ENCODE data around the gene RALGAPA1. TPM values are rescaled to one million over a fixed set of nuclear protein-coding genes. Genes with fewer than 3 reads are reported as not detected.
"Not testable (repeated sequence)": the region's sequence is repeated elsewhere in the genome, so short reads cannot be mapped to it uniquely, and the experiment has no call there.

RALGAPA1 gene
- polyA plus RNA-seq (ENCODE audit: insufficient read length in 3 of 3), result 10 to 100 TPM; 35.7 to 63.9 (median 43.4) TPM
- long read RNA-seq, donor 1, result 0 reads
- long read RNA-seq, donor 2, result 0 reads
- long read RNA-seq, donor 3, full-length matches to known transcripts, result 1 of 6 reads
- long read RNA-seq, donor 3, partial matches to known transcripts, result 5 of 6 reads
- long read RNA-seq, donor 3, other reads (novel, unspliced or antisense), result 0 of 6 reads
- long read RNA-seq, donor 4, partial matches to known transcripts, result 0 of 1 reads
- long read RNA-seq, donor 4, other reads (novel, unspliced or antisense), result 0 of 1 reads
- long read RNA-seq, donor 5, result 0 reads
- long read RNA-seq, donor 6, partial matches to known transcripts, result 5 of 6 reads
- long read RNA-seq, donor 6, other reads (novel, unspliced or antisense), result 0 of 6 reads
- long read RNA-seq, donor 7, partial matches to known transcripts, result 0 of 1 reads
- long read RNA-seq, donor 7, other reads (novel, unspliced or antisense), result 0 of 1 reads
- long read RNA-seq, donor 8, result 0 reads
- long read RNA-seq, donor 9, result 0 reads
- long read RNA-seq, donor 10, result 0 reads
- long read RNA-seq, donor 11, full-length matches to known transcripts, result 1 of 1 reads
- long read RNA-seq, donor 11, partial matches to known transcripts, result 0 of 1 reads
- long read RNA-seq, donor 11, other reads (novel, unspliced or antisense), result 0 of 1 reads
- long read RNA-seq, donor 12, result 0 reads
- long read RNA-seq, donor 13, result 0 reads
- long read RNA-seq, donor 14, full-length matches to known transcripts, result 1 of 1 reads
- long read RNA-seq, donor 14, partial matches to known transcripts, result 0 of 1 reads
- long read RNA-seq, donor 14, other reads (novel, unspliced or antisense), result 0 of 1 reads
- long read RNA-seq, donor 15, result 0 reads
- long read RNA-seq, donor 16, result 0 reads

DNA sequence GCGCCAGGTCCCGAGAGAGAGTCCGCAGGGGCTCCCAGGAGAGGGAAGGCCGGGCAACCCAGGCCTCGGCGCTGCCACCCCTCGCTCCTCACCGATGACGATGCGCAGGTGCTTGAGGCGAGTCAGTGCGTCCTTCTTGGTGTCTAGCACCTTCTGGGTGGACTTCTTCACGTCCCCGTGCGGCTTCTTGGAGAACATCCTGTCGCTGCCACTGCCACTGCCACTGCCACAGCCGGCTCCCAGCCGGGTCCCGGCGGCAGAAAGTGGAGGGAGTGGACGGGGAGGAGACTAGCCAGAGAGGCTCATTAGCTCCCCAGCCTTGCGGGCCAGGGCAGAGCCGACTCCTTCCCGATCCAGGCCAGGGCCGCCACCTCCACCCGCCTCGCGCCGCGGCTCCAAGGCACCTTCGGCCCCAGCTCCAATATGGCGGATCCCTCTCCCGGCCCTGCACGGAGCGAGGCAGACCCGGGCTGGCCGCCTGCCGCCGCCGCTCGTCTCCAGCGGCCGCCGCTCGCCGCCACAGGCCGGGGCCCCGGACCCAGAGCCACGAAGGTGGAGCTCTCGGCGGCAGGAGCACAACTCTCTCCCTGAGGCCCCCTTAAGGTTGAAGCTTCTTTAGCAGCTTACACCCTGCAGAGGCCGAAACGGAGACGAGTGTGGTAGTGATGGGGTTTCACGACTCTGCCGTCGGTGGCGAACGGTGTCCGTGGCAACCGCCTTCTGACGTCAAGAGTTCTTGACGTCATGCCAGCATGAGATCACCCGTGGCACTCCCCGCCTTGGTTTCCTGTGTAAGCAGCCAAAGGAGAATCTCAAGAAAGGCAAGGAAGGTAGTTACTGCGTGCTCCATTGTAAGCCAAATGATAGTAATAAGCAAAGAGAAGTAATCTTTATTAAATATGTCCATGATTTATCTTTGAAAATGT lies at the start of gene RALGAPA1:
Gene RALGAPA1, minus strand, starts transcription at position 658 of the 926 bp plus-strand sequence. Its CDS starts 460 bp downstream, at position 198.
- DNase-seq (ENCODE audit: extremely low read depth in 1 of 11, low read depth in 9 of 11, low spot score in 4 of 11), result peak; percentile 87 to 97 (median 93)

DNA sequence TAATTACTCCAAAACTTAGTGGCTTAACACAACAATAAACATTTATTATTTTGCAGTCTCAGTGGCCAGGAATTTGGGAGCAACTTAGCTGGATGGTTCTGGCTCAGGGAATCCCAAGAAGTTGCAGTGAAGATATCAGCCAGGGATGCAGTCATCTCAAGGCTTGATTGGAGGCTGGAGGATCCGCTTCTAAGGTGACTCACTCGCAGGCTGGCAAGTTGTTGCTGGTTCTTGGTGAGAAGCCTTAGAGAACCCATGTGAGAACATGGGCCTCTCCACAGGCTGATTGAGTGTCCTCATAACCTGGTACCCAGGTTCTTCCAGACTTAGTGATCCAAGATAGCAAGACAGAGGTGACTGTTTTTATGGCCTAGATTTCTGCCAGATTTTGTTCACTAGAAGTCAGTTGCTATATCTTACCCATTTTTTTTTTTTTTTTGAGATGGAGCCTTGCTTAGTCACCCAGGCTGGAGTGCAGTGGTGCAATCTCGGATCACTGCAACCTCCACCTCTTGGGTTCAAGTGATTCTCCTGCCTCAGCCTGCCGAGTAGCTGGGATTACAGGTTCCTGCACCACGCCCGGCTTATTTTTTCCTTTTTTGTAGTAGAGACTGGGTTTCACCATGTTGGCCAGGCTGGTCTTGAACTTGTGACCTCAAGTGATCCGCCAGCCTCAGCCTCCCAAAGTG lies 49.6 kb upstream of the RALGAPA1 start:
- no peak for DNase-seq (ENCODE audit: extremely low read depth in 1 of 11, low read depth in 9 of 11, low spot score in 4 of 11)

DNA sequence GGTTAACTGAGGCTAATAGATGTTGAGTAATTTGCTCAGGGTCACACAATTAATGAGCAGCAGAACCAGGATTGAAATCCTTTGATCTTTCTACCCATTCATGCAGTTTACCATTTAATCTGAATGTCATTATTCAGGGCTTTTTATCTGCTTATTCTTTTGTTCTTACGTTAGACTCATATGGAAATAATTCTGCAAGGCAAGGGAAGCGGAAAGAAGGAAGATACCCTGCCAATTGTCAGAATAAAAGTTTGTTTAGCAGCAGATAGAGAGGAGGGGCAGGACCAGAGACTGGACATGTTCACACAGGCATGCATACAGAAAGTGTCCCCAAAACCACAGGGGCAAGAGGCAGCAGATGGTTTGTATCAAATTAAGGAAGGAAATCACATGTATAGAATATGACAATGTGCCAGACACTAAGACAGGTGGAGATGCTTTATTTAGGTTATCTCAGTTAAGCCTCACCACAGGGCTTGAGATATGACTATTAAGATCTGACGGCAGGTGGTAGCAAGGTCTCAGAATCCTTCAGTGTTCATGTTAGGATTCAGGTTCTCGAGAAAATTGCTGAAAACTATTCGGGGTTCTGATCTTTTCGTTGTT lies 46.9 kb upstream of the RALGAPA1 start:
- no peak for DNase-seq (ENCODE audit: extremely low read depth in 1 of 11, low read depth in 9 of 11, low spot score in 4 of 11)

DNA sequence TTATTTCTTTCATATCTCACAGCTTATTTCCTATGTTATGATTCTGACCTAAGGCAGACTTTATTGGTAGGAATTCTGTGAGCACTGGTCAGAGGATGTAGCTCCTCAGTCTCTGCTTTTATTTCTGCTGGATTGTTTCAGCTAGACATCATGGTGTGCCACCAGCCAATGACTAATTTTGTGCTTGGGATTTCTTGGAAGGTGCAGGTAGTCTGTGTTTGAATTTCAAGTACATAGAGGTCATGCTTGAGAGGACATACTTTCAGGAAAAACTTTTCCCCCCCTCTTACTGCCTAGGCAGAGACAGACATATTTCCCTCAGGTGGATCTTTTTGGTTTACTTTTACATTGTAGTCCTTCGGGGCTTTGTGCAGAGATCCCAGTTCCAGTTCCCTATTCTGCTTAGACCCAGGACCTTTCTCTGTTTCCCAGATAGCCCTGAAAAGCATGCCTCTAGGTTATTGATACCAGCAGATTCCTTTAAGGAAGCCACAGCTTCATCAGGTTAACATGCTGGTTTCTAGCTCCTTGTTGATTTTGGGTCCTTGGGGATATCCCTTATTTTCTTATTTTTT lies 45.7 kb upstream of the RALGAPA1 start:
- no peak for DNase-seq (ENCODE audit: extremely low read depth in 1 of 11, low read depth in 9 of 11, low spot score in 4 of 11)

DNA sequence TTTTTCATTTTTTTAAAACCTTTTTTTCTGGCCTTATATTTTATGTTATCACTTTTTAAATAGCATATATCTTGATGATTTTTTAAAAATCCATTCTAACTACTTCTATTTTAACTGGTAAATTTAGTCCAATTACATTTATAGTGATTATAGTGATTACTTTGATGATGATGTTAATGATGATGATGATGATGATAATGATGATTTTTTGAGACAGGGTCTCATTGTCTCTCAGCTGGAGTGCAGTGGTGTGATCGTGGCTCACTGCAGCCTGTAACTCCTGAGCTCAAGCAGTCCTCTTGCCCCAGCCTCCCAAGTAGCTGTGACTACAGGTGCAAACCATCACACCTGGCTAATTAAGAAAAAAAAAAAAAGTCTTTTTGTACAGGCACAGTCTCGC lies 44.1 kb upstream of the RALGAPA1 start:
- DNase-seq (ENCODE audit: extremely low read depth in 1 of 11, low read depth in 9 of 11, low spot score in 4 of 11), result no peak

DNA sequence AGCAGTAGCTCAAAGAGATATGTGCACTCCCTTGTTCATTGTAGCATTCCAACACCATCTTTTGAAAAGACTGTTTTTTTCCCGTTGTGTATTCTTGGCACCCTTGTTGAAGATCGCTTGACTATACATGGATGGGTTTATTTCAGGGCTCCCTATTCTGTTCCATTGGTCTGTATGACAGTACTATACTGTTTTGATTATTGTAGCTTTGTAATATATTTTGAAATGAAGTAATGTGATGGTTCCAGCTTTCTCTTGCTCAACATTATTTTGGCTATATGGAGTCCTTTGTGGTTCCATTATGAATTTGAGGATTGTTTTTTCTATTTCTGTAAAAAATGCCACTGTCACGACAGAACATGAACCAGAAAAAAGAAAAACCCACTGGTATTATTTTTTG lies 42.7 kb upstream of the RALGAPA1 start:
- DNase-seq (ENCODE audit: extremely low read depth in 1 of 11, low read depth in 9 of 11, low spot score in 4 of 11), result no peak

DNA sequence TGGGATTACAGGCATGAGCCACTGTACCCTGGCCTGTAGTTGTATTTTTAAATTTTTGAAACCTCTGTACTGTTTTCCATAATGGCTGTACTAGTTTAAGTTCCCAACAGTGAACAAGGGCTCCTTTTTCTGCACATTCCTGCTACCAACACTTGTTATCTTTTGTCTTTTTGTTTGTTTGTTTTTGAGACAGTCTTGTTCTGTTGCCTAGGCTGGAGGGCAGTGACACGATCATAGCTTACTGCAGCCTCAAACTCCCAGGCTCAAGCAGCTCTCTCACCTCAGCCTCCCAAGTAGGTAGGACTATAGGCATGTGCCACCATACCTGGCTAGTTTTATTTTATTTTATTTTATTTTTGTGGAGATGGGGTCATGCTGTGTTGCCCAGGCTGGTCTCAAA lies 40.0 kb upstream of the RALGAPA1 start:
- no peak for DNase-seq (ENCODE audit: extremely low read depth in 1 of 11, low read depth in 9 of 11, low spot score in 4 of 11)

DNA sequence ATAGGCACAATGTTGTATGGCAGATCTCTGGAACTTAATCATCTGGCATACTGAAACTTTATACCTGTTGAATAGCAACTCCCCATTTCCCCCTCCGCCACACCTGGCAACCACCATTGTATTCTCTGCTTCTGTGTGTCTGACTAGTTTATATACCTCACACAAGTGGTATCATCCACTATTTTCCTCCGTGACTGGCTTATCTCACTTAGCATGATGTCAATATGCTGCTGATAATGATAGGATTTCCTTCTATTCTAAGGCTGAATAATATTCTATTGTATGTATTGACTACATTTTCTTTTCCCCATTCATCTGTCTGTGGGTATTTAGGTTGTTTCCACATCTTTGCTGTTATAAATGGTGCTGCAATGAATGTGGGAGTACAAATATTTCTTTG lies 38.5 kb upstream of the RALGAPA1 start:
- DNase-seq (ENCODE audit: extremely low read depth in 1 of 11, low read depth in 9 of 11, low spot score in 4 of 11), result no peak

DNA sequence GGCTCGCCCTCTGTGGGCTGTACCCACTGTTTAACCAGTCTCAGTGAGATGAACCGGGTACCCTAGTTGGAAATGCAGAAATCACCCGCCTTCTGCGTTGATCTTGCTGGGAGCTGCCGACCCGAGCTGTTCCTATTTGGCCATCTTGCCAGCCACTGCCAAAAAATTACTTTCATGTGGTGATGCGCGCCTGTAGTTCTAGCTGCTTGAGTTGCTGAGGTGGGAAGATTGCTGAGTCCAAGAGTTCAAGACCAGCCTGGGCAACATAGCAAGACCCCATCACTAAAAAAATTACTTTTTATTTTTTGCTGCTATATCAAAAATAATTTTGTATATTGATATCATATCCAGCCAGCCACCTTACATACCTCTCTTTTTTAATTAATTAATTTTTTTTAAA lies 35.4 kb upstream of the RALGAPA1 start:
- DNase-seq (ENCODE audit: extremely low read depth in 1 of 11, low read depth in 9 of 11, low spot score in 4 of 11), result no peak

DNA sequence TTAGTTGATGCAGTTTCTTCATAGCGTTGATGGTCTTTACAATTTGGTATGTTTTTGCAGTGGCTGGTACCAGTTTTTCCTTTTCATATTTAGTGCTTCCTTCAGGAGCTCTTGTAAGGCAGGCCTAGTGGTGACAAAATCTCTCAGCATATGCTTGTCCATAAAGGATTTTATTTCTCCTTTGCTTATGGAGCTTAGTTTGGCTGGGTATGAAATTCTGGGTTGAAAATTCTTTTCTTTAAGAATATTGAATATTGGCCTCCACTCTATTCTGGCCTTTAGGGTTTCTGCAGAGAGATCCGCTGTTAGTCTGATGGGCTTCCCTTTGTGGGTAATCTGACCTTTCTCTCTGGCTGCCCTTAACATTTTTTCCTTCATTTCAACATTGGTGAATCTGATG lies 33.1 kb upstream of the RALGAPA1 start:
- DNase-seq (ENCODE audit: extremely low read depth in 1 of 11, low read depth in 9 of 11, low spot score in 4 of 11), result not testable (repeated sequence)

DNA sequence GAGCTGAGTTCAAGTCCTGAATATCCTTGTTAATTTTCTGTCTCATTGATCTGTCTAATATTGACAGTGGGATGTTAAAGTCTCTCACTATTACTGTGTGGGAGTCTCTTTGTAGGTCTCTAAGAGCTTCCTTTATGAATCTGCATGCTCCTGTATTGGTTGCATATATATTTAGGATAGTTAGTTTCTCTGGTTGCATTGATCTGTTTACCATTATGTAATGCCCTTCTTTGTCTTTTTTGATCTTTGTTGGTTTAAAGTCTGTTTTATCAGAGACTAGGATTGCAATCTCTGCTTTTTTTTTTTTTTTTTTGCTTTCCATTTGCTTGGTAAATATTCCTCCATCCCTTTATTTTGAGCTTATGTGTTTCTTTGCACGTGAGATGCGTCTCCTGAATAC lies 32.6 kb upstream of the RALGAPA1 start:
- not testable (repeated sequence) for DNase-seq (ENCODE audit: extremely low read depth in 1 of 11, low read depth in 9 of 11, low spot score in 4 of 11)

DNA sequence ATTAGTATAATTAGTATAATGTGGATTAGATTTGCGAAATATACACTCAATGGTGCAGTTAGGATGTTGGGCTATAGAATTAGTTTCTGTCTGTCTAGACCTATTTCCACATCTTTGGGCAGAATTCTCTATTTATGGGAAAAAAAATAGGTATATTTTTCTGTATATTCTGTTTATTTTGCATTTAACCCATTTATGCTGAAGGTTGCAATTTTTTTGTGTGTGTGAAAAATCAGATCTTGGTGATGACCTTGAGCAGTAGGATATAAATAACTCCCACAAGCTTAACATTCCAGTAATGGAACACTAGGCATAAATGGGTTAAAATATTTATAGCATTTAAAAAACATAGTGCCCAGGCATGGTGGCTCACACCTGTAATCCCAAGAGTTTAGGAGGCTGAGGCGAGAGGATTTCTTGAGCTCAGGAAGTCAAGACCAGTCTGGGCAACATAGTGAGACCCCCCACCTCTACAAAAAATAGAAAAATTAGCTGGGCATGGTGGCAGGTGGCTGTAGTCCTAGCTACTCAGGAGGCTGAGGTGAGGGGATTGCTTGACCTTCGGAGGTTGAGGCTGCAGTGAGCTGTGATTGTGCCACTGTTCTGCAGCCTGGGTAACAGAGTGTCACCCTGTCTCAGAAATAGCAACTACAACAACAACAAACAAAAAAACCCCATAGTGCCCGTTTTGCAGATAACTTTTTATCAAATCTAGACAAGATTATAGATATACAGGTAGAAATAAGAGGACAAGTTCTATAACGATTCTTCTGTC lies 26.3 kb upstream of the RALGAPA1 start:
- DNase-seq (ENCODE audit: extremely low read depth in 1 of 11, low read depth in 9 of 11, low spot score in 4 of 11), result no peak

DNA sequence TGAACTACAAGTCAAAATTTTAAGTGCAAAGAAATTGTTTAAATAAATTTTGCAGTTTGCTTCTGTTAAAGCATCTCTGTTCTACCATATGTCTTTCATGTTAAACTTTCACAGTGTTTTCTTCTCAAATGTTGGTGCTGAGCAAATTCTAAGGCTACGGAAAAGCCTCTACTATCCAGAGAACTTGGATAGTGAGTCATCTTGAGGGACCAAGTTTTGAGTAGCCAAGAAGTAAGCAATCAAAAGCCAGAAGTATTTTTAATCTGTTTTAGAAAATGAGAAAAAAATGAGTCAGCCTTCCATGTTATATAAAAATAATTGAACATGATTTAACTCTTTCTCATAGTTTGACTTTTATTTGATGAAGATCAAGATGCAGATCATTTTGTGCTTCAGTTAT lies 20.4 kb upstream of the RALGAPA1 start:
- no peak for DNase-seq (ENCODE audit: extremely low read depth in 1 of 11, low read depth in 9 of 11, low spot score in 4 of 11)

DNA sequence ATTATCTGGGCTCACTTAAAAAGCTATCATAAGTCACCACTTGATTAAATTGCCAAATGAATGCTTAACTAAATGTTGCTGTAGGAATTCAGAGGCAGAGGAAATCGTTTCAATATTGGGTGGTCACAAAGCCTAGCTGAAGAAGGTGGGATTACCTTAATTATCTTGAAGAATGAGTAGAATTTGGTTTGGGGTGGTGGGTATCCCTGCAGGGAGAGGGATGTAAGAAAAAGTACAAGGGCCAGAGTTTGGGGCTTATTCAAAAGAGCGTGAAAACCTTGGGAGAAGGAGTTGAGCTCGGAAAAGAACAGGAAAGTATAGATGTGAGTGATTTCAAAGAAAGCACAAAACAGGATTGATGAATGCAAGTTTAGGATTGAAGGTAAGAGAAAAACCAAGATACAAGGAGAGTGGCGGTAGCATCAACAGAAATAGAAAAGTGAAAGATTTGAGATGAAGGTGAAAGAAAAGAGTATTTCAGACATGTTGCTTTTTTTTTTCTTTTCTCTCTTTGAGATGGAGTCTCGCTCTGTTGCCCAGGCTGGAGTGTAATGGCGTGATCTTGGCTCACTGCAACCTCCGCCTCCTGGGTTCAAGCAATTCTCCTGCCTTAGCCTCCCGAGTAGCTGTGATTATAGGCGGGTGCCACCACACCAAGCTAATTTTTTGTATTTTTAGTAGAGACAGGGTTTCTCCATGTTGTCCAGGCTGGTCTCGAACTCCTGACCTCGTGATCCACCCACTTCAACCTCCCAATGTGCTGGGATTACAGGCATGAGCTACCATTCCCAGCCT lies 18.8 kb upstream of the RALGAPA1 start:
- DNase-seq (ENCODE audit: extremely low read depth in 1 of 11, low read depth in 9 of 11, low spot score in 4 of 11), result no peak

DNA sequence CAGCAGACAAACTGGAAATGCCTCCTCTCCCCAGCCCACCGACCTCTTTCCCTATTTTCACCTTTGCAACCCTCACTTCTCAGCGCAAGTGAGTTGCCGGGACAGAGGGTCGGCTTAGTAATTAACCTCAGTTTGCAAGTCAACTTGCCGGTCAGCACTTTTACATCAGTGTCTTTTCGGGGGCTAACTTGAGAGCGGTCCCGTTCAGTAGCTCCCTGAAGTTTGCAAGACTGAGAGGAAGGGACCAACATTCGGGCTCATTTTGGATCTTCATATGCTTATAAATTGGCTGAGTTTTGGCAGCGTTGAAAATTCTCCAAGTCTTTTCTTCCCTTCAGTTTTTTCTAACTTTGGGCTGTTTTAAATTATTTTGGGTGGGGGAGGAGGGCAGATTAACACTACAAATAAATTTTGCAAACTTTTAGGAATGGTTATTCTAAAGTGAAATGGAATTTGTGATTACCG lies 17.9 kb upstream of the RALGAPA1 start:
- DNase-seq (ENCODE audit: extremely low read depth in 1 of 11, low read depth in 9 of 11, low spot score in 4 of 11), result no peak
